TTC549 (cell line): ENCODE data around the gene KLHL18.
"Not testable (repeated sequence)": the region's sequence is repeated elsewhere in the genome, so short reads cannot be mapped to it uniquely, and the experiment has no call there.

ENCODE experiments used
- FAIRE-seq: peaks from 2 replicates; lab custom pipeline; 2012; peaks lifted over from hg19 to GRCh38; lab: Jason Lieb, UNC

Gene KLHL18

DNA sequence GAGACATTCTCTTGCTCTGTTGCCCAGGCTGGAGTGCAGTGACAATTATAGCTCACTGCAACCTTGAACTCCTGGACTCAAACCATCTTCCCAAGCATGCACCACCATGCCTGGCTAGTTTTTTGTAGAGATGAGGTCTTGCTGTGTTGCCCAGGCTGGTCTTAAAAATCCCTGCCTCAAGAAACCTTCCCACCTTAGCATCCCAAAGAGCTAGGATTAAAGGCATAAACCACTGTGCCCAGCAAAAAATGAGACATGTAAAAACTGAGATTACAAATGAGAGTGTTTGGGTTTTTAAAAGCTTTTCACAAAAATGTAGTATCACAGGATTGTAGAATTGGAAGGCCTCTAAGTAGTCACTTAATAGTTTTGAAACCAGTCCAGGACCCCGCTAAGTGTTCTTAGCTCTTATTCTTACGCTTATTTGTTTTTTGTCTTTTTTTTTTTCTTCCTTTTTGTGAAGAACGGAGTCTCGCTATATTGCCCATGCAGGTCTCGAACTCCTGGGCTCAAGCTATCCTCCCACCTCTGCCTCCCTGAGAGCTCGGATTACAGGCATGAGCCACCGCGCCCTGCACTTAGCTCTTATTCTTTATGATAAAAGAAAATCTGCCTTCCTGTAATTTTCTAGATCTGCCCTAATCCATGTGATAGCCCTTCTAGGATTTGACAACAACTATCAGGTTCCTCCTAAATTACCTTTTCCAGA lies 31.5 kb downstream of the KLHL18 start:
- FAIRE-seq: no peak

DNA sequence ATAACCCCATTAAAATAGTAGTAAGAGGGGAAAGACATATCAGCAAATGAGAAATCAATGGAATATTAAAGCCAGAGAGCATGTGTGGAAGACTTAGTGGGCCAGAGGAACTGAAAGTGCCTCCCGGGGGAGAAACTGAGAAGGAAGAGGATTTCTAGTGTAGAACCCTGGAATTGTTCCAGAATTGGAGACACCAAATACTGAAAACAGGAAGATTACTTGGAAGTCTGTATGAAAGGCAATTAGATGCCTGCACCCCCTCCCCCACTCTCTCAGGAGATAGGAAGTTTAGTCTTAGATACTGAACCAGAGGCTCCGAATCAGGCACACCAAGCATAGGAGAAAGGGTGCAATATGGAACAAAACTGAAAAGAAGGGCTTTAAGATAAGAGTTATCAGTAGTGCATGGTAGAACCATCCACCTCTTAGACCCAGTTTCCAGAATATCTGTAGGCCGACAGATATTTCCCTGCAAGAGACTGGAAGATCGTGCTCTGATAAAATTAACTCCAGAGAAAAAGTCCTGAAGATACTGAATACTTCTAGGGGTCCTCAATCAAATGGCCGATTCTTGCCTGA lies 32.4 kb downstream of the KLHL18 start:
- no peak for FAIRE-seq

DNA sequence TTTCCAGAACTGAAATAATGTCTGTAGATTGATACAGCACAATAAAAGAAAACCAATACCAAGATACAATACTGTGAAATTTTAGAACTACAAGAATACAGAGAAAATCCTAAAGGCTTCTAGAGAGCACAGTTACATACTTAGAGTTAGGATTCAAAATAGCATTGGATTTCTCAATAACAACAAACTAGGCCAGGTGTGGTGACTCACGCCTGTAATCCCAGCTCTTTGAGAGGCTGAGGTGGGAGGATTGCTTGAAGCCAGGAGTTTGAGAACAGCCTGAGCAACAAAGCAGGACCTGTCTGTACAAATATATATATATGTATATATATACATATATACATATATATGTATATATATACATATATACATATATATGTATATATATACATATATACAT lies 33.4 kb downstream of the KLHL18 start:
- FAIRE-seq: not testable (repeated sequence)

DNA sequence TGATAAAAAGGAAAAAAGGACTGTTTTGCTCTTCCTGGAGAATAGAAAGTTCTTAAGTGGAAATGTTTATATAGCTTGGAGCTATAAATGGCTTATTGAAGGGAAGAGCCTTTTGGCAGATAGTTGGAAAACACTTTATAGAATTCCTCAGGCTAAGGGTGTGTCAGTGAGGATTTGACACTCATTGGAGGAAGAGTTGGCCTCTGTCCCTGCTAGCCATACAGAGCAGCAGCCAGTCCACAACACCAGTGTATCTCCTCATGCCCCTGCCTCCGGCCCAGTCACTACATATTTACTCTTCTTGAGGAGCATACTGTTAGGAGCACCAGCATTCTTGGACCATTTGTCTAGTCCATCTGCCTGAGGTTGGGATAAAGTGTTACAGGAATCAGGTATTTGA lies 36.2 kb downstream of the KLHL18 start:
- no peak for FAIRE-seq

DNA sequence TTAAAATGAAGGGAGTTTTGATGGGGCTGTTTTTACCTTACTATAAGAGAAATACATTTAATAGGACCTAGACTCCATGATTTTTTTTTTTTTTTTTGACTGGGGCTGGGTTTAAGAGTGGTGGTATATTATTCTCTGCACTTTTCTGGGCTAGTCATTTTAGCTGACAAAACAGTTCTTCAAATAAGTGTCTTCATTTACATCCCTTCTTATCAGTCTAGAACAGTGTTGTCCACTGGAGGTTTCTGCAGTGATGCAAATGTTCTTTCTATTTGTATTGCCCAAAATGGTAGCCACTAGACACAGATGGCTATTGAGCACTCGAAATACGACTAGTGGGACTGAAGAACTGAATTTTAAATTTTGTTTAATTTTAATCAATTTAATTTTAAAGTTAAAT lies 37.2 kb downstream of the KLHL18 start:
- FAIRE-seq: no peak

DNA sequence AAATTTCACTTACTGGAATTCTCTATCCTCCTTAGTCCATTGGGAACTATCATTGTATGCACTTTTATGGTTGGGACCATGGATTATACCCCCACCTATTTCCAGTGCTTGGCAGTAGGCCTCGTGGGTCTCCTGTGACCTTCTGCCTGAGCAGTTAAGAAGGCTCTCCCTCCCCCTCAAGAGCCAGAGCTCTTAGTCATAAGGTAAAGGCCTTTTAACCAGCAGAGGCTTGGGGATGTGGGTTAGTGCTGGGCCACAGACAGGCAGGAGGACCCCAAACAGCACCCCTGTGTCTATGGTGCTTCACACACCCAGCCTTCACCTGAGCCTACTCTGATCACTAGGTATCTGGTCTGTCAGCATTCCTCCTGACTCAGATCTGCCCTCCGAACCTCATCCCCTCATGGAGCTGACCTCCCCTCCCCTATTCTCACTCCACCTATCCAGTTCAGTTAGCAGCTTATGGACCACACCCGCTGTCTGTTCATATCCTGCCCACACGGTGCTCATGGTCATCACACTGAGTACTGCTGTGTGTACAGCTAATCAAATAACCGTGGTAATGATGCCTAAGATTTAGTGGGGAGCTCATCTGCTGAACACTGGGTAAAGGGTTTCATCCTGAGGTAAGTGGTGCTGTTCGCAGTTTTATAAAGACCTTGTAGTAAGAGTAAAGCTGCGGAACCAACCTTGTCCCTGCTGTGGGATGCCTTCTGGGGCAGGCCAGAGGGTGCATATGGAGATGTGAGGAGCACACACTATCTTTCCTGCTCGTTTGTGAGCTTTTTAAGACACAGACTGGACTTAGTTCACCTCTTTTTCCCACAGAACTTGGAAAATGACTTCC lies 40.9 kb downstream of the KLHL18 start:
- FAIRE-seq: no peak

DNA sequence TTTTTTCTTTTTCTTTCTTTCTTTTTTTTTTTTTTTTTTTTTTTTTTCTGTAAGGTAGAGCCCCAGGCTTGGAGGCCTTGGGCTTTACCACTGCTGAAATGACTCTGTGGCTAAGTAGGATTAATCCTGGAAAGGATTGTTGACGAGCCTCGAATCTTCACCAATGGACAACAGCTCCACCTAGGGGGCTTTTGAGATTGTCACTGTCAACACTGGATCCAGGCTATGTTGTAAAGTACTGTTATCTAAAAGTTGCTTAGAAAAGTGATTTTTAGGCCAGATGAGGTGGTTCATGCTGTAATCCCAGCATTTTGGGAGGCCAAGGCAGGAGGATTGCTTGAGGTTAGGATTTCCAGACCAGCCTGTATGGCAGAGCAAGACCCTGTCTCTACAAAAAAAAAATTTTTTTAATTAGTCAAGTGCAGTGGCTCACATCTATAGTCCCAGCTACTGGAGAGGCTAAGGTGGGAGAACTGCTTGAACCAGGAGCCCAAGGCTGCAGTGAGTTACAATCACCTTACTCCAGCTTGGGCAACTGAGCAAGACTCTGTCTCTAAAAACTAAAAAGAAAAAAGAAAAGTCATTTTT lies 41.6 kb downstream of the KLHL18 start:
- peak; percentile 76 for FAIRE-seq

DNA sequence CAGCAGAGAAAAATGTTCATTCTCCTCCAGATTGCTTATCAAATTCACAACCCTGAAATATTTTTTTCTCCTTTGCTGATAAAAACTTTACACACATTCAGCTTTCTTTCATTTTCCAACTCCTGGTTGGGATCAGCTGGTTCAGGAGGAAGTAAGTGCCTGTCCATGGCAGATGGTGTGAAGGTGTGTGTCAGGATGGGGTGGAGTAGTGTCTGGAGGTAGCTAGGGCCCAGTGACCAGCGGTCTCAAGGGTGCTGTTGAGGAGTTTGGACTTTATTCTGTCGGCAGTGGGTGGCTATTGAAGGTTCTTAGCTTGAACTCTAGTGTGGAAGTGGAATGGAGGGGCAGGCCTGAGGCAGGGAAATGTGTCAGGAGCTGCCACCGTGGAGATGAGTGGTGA lies 51.2 kb downstream of the KLHL18 start:
- FAIRE-seq: no peak

DNA sequence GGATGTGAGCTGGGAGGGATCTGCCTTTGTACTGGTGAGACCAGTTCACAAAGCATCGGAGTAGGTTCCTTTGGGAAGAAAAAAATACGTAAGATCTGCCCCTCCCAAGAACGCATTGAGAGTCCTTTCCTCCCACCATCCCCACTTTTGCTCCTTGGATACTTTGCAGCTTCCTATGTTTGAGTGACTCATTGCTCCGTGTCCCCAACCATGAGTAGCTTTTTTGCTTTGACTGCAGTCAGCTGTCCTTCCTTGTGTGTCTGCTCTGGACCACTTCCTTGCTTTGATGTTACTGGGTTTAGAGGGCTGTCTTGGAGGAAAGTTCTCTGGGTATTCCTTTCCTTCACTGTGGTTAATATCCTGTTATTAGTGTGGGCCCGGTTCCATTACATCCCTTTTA lies 54.9 kb downstream of the KLHL18 start:
- FAIRE-seq: no peak

DNA sequence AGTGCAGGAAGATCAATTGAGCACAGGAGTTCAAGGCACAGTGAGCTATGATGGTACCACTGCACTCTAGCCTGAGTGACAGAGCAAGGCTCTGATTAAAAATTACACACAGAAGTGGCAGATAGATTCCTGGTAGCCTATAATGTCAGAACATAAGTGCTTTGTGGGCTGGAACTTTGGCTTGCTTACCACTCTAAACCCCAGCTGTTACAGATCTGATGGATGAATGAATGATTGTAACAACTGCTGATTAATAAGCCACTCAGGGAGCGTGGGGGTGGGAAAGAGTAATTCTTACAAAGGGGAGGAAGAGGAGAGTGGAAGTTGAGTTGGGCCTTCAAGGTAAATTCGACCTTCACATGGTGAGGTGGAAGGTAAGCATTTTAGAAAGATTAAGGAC lies 57.2 kb downstream of the KLHL18 start:
- no peak for FAIRE-seq

DNA sequence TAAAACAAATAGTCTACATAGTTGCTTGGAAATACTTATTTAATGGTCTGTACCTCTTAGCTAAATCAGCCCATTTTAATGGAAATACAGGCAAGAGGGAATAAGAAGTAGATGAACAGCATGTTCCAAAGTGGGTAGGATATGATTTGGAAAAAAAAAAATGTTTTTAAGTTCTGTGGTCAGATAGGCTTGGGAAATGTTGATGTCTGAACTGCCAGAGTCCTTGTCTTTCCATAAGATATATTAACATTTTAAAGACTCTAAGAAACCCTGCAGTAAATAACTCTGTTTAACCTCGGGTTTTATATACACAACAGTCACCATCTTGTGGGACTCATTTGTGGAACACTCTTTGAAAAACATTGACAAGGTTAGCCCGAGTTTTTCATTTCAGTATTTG lies 58.1 kb downstream of the KLHL18 start:
- no peak for FAIRE-seq

DNA sequence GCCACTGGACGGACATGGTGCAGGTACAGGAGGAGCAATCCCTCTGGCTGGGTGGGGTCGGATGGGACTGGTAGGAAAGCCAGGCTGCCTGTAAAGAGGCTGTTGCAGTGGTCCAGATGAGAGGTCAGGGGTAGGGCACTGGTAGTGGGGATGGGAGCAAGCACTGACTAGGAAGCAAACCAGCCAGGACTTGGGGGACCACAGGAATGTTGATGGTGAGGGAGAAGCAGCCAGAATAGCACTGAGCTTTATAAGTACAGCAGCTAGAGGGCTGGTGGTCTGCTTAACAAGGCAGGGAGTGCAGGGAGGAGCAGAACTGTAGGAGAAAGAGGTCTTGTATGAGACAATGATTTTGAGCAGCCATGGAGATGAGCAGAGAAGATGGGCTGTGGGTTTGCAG lies 59.4 kb downstream of the KLHL18 start:
- FAIRE-seq: no peak

DNA sequence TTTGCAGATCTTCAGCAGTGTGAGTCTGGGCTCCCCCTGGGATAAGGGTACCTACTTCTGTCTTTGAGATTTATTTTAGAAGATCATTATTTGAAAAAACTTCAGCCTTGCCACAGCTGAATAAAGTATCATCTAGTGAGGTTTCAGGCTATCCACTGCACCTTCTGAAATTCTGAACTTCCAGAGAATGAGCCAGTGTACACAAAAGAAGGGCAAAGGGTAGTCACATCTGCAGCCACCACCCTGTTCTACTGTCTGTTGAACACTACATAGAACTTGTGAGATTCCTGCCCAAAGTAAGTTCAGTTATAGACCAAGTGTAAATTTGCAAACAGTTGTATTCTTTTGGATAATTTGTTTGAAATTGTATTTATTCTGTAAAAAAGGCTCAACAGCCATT lies 60.1 kb downstream of the KLHL18 start:
- no peak for FAIRE-seq

DNA sequence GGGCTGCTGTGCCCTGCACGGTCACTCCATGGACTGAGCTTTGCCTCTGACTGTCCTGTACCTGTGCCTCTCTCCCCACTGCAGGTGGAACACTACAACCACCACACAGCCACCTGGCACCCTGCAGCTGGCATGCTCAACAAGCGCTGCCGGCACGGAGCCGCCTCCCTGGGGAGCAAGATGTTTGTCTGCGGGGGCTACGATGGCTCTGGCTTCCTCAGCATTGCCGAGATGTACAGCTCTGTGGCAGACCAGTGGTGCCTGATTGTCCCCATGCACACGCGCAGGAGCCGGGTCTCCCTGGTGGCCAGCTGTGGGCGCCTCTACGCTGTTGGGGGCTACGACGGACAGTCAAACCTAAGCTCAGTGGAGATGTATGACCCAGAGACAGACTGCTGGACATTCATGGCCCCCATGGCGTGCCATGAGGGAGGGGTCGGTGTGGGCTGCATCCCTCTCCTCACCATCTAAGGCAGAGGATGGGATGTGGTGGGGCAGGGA lies 60.8 kb downstream of the KLHL18 start:
- FAIRE-seq: no peak

DNA sequence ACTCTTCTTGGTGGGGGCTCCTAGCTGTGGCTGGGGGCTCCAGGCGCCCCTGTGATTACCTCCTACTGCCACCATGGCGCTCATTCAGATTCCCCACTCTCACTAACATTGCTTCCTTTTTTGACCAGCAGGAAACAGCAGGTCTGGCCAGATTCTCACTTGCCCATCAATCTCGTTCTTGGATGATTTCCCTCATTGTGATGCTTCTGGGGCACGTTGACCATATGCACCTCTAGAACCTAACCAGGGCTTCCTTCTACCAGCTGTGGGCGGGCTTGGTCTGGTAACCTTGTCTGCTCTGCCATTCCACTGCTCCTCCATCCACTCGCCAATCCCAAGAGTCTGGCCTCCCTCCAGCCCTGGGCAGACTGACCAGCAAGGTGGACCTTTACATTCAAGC lies 62.2 kb downstream of the KLHL18 start:
- no peak for FAIRE-seq

DNA sequence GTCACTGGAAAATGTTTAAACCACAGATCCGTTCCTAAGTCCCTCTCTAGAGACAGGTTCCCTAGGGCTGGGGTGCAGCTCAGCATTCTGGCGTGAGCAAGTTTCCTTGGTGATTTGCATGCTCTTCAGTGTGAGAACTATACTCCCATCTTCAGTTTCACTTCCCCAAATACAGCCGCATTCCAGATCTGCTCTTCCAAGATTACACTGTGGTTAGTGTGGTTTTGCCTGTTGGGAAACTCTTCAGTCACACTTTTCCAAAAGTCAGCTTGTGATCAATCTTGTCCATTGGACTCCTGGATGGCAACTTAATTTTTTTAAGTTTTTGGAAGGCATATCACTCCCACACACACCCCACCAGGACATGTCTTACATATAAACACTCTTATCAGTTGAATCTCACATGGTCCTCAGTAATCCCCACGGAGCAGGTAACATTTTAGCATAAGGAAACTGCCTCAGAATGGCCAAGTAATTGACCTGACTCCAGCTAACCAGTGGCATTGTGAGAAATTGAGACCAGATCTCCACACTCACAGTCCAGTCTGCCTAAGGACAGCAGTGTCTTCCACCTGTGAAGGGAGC lies 64.6 kb downstream of the KLHL18 start:
- FAIRE-seq: no peak

DNA sequence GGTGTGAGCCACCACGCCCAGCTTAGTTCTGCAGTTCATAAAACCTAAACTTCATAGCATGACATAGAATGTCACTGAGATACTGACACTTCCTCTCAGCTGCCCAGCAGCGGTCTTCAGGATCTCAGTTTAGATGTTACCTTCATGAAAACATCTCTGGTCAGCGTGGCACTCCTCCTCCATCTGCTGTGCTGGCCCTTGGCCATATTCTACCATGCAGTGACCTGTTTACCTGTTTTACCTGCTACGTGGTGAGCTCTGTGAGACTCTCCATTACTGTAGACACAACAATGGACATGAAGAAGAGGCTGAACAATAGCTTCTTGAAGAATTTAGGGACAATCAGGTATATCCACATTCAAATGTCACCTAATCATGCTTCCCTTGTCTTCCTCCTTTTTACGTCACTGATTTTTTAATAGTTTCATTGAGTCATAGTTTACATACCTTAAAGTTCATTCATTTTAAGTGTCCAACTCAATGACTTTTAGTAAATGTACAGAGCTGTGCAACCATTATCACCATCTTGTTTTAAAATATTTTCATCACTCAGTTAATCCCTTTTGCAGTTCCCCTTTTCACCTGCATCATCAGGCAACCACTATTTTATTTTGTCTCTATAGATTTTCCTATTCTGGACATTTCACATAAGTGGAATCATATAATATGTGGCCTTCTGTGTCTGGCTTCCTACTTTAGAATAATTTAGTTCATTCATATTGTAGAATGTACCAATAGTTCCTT lies 65.8 kb downstream of the KLHL18 start:
- FAIRE-seq: no peak

DNA sequence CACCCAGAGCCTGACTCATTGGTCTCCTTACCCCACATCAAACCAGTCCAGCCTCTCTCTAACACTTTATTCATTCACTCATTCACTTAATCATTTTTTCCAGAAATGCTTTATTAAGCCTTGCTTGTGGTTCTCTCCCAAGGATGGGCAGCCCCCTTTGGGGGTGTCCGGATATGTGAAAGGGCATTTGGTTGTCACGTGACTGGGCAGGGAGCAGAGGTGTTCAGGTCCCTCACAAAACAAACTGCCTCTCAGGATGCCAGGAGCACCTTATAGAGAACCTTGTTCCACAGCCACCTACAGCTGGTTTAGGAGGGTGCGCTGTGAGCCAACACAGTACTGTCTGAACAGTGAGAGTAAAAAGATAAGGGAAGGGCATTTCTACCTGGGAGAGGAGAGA lies 72.3 kb downstream of the KLHL18 start:
- no peak for FAIRE-seq

DNA sequence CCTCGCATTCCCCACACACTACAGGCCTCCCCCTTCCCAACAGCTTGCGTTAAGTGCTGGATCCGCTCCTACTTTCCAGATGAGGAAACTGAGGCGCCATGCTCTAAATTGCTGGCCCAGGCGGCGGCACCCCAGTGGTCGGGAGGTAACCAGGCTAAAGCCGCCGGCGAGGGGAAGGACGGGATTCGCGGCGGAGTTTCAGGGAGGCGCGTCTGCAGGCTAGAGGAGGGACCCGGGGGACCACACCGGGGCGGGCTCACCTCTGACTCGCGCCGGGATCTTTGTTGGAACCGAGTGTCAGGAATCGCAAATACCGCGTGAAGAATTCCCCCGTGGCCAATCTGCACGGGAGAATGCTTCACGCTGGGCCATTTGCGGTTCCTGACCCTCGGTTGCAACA lies 73.5 kb downstream of the KLHL18 start:
- FAIRE-seq: no peak

DNA sequence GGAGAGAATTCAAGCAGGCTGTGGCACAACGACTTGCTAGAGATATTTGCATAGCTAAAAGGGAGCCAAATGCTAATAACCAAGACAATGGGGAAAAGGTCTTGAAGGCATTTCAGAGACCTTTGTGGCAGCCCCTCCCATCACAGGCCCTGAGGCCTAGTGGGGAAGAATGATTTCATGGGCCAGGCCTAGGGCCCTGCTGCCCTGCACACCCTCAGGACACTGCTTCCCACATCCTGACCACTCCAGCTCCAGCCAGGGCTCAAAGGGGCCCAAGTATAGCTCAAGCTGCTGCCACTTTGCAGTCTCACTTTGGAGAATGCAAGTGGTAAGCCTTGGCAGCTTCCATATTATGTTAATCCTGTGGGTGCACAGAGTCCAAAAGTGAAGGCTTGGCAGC lies 76.6 kb downstream of the KLHL18 start:
- no peak for FAIRE-seq

DNA sequence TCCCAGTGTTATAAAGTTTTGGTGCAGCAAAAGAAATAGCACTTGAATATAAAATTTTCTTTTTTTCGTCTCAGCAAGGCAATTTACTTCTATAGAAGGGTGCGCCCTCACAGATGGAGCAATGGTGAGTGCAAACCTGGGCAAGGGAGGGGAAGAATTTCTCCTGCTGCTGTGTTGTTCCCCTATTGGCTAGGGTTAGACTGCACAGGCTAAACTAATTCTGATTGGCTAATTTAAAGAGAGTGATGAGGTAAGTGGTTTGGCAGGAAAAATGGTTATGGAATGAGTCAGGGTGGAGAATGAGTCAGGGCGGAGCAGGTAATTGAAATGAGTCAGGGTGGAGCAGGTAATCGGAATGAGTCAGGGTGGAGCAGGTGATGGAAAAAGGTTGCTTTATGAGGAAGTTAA lies 77.4 kb downstream of the KLHL18 start:
- FAIRE-seq: not testable (repeated sequence)

DNA sequence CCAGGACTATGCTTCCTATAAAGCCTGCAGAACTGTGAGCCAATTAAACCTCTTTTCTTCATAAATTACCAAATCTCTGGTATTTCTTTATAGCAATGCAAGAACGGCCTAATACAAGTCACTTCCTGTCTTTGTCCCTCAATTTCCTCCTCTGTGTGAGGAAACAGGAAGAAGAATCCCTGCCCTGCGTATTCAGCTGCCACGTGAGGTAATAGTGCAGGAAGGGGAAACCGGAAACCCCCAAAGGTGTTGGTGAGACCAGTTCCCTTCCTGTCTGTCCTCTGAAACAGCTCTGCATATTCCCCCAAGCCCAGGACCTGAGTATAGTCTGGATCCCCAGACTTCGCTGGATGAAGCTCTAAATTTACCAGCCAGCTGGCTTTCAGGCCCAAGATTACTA lies 80.0 kb downstream of the KLHL18 start:
- FAIRE-seq: no peak
